OCI-LY7 (cell line): Measurements from ENCODE around the gene SLC45A1. TPM values are rescaled to one million over a fixed set of nuclear protein-coding genes. Genes with fewer than 3 reads are reported as not detected.

Source experiments
- BruUV-seq: library from RNA; stranded (reverse); fragments of 400-500 nt; replicated peaks from 2 replicates; lab custom pipeline; 2021; lab: Mats Ljungman, UMichigan
- CTCF ChIA-PET: fragments of 300-600 bp; sonication (Branson Sonifier 250); formaldehyde crosslinking; loops from one replicate; lab custom pipeline; 2022; ENCODE audit warnings: antibody characterized with exemption; ENCODE audit not compliant: unreplicated experiment; lab: Charles Lee
- POLR2A ChIA-PET: fragments of 300-600 bp; sonication (Branson Sonifier 250); formaldehyde crosslinking; loops from one replicate; lab custom pipeline; 2022; ENCODE audit warnings: antibody characterized with exemption; lab: Charles Lee
- DNase-seq: peaks from one replicate; pipeline ENCODE4 v3.0.0-alpha.2; 2015; ENCODE audit warnings: low spot score
- H2AFZ ChIP-seq: fragments of 200-600 bp; sonication (generic), shearing (Covaris generic); 2 replicates; pipeline ENCODE4 v1.6.1; 2014; ENCODE audit warnings: mild to moderate bottlenecking, antibody characterized with exemption, low read length, moderate library complexity
- H3K27ac ChIP-seq: fragments of 200-600 bp; sonication (generic); 2 replicates; pipeline ENCODE4 v1.5.1; 2014; ENCODE audit warnings: mixed run types, low read depth, mild to moderate bottlenecking, moderate library complexity, low read length, inconsistent platforms; ENCODE audit not compliant: poor library complexity, severe bottlenecking
- H3K36me3 ChIP-seq: fragments of 200-600 bp; sonication (generic); 2 replicates; pipeline ENCODE4 v1.6.1; 2014; ENCODE audit warnings: mild to moderate bottlenecking, antibody characterized with exemption, low read length, moderate library complexity, mixed read lengths; ENCODE audit not compliant: insufficient read depth
- H3K4me1 ChIP-seq: fragments of 200-600 bp; sonication (generic); 2 replicates; pipeline ENCODE4 v1.5.1; 2014; ENCODE audit warnings: mild to moderate bottlenecking, low read length; ENCODE audit not compliant: insufficient read depth, poor library complexity, severe bottlenecking
- H3K4me2 ChIP-seq: fragments of 200-600 bp; sonication (generic); 2 replicates; pipeline ENCODE4 v1.6.1; 2014; ENCODE audit warnings: mild to moderate bottlenecking, low read length
- H3K4me3 ChIP-seq: fragments of 200-600 bp; sonication (generic); 2 replicates; pipeline ENCODE4 v1.5.1; 2014; ENCODE audit warnings: mild to moderate bottlenecking, low read depth, low read length; ENCODE audit not compliant: poor library complexity, severe bottlenecking
- H3K79me2 ChIP-seq: fragments of 200-600 bp; sonication (generic); 2 replicates; pipeline ENCODE4 v1.6.1; 2016; ENCODE audit warnings: low read depth, mild to moderate bottlenecking, low read length, moderate library complexity, mixed read lengths; ENCODE audit not compliant: insufficient read depth
- H3K9me2 ChIP-seq: fragments of 200-600 bp; sonication (generic); 2 replicates; pipeline ENCODE4 v1.6.1; 2016; ENCODE audit warnings: mild to moderate bottlenecking, low read length, mixed read lengths; ENCODE audit not compliant: insufficient read depth
- H3K9me3 ChIP-seq: fragments of 200-600 bp; sonication (generic); 2 replicates; pipeline ENCODE4 v1.6.1; 2014; ENCODE audit warnings: mild to moderate bottlenecking, mixed run types, low read length, mixed read lengths
- H4K20me1 ChIP-seq: fragments of 200-600 bp; sonication (generic); 2 replicates; pipeline ENCODE4 v1.6.1; 2014; ENCODE audit warnings: mild to moderate bottlenecking, antibody characterized with exemption, low read length, moderate library complexity, mixed read lengths; ENCODE audit not compliant: insufficient read depth
- CTCF ChIP-seq: fragments of 200-600 bp; sonication (generic); conservative IDR thresholded peaks from 2 replicates; pipeline ENCODE4 v1.5.1; 2014; ENCODE audit warnings: mild to moderate bottlenecking, antibody characterized with exemption, low read length, moderate library complexity, mixed read lengths
- EZH2phosphoT487 ChIP-seq: fragments of 200-600 bp; sonication (generic); IDR thresholded peaks from 2 replicates; pipeline ENCODE4 v1.6.1; 2018; ENCODE audit warnings: low read depth, borderline replicate concordance, mild to moderate bottlenecking, mixed run types, antibody characterized with exemption, low read length, moderate library complexity, mixed read lengths
- intact Hi-C: fragments of 100-400 bp; cut with micrococcal nuclease; formaldehyde crosslinking; loops from one replicate; pipeline ENCODE4 v1.10.0; 2022; ENCODE audit not compliant: unreplicated experiment
- total RNA-seq, 2 experiments: library from RNA; depleted of rRNA in 1 of 2; stranded (reverse); fragments of >200 nt in 1 of 2; shearing (Covaris generic) in 1 of 2; gene quantifications; 2 replicates each; pipeline ENCODE4 v1.2.3, GENCODE V29; 2014 to 2022

SLC45A1 gene
- total RNA-seq, 2 experiments from 2014 or later = not detected

GRCh38 chr1:8358897-8359616 is 41.1 kb downstream of the SLC45A1 start:
- intact Hi-C loops = loop anchor here (10.0 kb wide), 1 partner anchor 366 kb away; no protein-coding TSS in a partner anchor
- H3K4me3 ChIP-seq = no peak overlapping the region
- DNase-seq = no peak
- TF ChIP-seq CTCF = peak; percentile 37
- TF ChIP-seq EZH2phosphoT487 = no peak
- H3K79me2 ChIP-seq = no peaks in the 10 kb centered on the region
- ChIA-PET POLR2A (no interaction called here), CTCF (no interaction called here)
- H2AFZ ChIP-seq = no peak overlapping the region
- H3K9me3 ChIP-seq = no peaks in the 10 kb centered on the region
- no peaks in the 10 kb centered on the region for H3K4me1 ChIP-seq
- no TSS peak for BruUV-seq
- peaks cover 98% of the 10 kb centered on the region for H3K36me3 ChIP-seq
- H3K9me2 ChIP-seq = no peaks in the 10 kb centered on the region
- H3K27ac ChIP-seq = no peak overlapping the region
- H3K4me2 ChIP-seq = no peak overlapping the region
- H4K20me1 ChIP-seq = no peaks in the 10 kb centered on the region; the same call in 1 of the 2 replicates

- BruUV-seq = no TSS peak
- no peaks in the 10 kb centered on the region for H3K4me1 ChIP-seq
- no peaks in the 10 kb centered on the region; the same call in 1 of the 2 replicates for H4K20me1 ChIP-seq
- intact Hi-C loops = loop anchor here (10.0 kb wide), 1 partner anchor 365 kb away; no protein-coding TSS in a partner anchor
- H3K9me2 ChIP-seq = no peaks in the 10 kb centered on the region
- DNase-seq = no peak
- H3K9me3 ChIP-seq = no peaks in the 10 kb centered on the region
- no peak for TF ChIP-seq CTCF
- no peak for TF ChIP-seq EZH2phosphoT487
- no peaks in the 10 kb centered on the region for H3K79me2 ChIP-seq
- H3K4me3 ChIP-seq = no peak overlapping the region
- POLR2A ChIA-PET = no interaction called here
- no peak overlapping the region for H3K4me2 ChIP-seq
- H3K27ac ChIP-seq = no peak overlapping the region
- CTCF ChIA-PET = no interaction called here
- no peak overlapping the region for H2AFZ ChIP-seq
- H3K36me3 ChIP-seq = peaks cover 98% of the 10 kb centered on the region
Observed at GRCh38 chr1:8359617-8360481, 41.9 kb downstream of the SLC45A1 start.
